LoVo (cell line): ENCODE results near the gene ANK3.

Source experiments
- DNase-seq: peaks from one replicate; pipeline ENCODE4 v3.0.0-alpha.2; 2016; ENCODE audit warnings: low spot score

ANK3 gene

GRCh38 chr10:60343254-60343653, 46.4 kb downstream of the ANK3 start:
- DNase-seq, result no peak

GRCh38 chr10:60341969-60342368, 47.7 kb downstream of the ANK3 start:
- no peak for DNase-seq

GRCh38 chr10:60340973-60341372, 48.7 kb downstream of the ANK3 start:
- no peak for DNase-seq

GRCh38 chr10:60339757-60340156, 49.9 kb downstream of the ANK3 start:
- no peak for DNase-seq

GRCh38 chr10:60338786-60339185, 50.9 kb downstream of the ANK3 start:
- no peak for DNase-seq

GRCh38 chr10:60338002-60338564, 51.6 kb downstream of the ANK3 start:
- DNase-seq, result no peak

GRCh38 chr10:60336901-60337630, 52.6 kb downstream of the ANK3 start:
- no peak for DNase-seq

- no peak for DNase-seq
Observed at GRCh38 chr10:60335708-60336107, 54.0 kb downstream of the ANK3 start.

- no peak for DNase-seq
Observed at GRCh38 chr10:60334991-60335390, 54.7 kb downstream of the ANK3 start.

GRCh38 chr10:60332371-60332770, 57.3 kb downstream of the ANK3 start:
- no peak for DNase-seq

GRCh38 chr10:60331886-60332285, 57.8 kb downstream of the ANK3 start:
- DNase-seq, result no peak

- no peak for DNase-seq
Observed at GRCh38 chr10:60323162-60323561, 66.5 kb downstream of the ANK3 start.

- DNase-seq, result no peak
Observed at GRCh38 chr10:60320666-60321065, 69.0 kb downstream of the ANK3 start.

- no peak for DNase-seq
Observed at GRCh38 chr10:60316029-60316428, 73.6 kb downstream of the ANK3 start.

- no peak for DNase-seq
Observed at GRCh38 chr10:60315311-60315710, 74.4 kb downstream of the ANK3 start.

GRCh38 chr10:60314069-60314940, 75.4 kb downstream of the ANK3 start:
- DNase-seq, result peak; percentile 30

- DNase-seq, result no peak
Observed at GRCh38 chr10:60313589-60313952, 76.1 kb downstream of the ANK3 start.

GRCh38 chr10:60312818-60313588, 76.7 kb downstream of the ANK3 start:
- no peak for DNase-seq

- no peak for DNase-seq
Observed at GRCh38 chr10:60311821-60312220, 77.9 kb downstream of the ANK3 start.

- DNase-seq, result no peak
Observed at GRCh38 chr10:60310740-60311139, 78.9 kb downstream of the ANK3 start.

- no peak for DNase-seq
Observed at GRCh38 chr10:60309891-60310290, 79.8 kb downstream of the ANK3 start.

GRCh38 chr10:60309371-60309770, 80.3 kb downstream of the ANK3 start:
- DNase-seq, result no peak
